H1 (cell line): ENCODE data around the gene GALNTL6.

Source experiments
- CBX5 ChIP-seq: fragments of 300-800, 300-1000 bp; sonication (generic); IDR thresholded peaks from 2 replicates; pipeline ENCODE4 v1.7.1; 2016; ENCODE audit warnings: antibody characterized with exemption, low read length, low read depth
- CEBPB ChIP-seq: IDR thresholded peaks from 2 replicates; pipeline ENCODE4 v1.6.1; 2012; ENCODE audit warnings: low read depth, low read length
- CHD1 ChIP-seq: IDR thresholded peaks from 2 replicates; pipeline ENCODE4 v1.6.1; 2012; ENCODE audit warnings: low read depth, low read length, improper control_type of control experiment
- CTCF ChIP-seq, 3 experiments: IDR thresholded peaks; 1 replicate in 2 of 3; 2 replicates in 1 of 3; pipeline versions ENCODE4 v1.5.1 to v1.6.1; 2011; ENCODE audit warnings: low read length in 3 of 3, mild to moderate bottlenecking in 3 of 3, inconsistent platforms in 2 of 3, low read depth in 1 of 3, moderate library complexity in 1 of 3; ENCODE audit not compliant: insufficient read depth in 1 of 3; ENCODE audit errors: control extremely low read depth in 1 of 3
- EP300 ChIP-seq, 2 experiments: IDR thresholded peaks; 1 replicate in 1 of 2; 2 replicates in 1 of 2; pipeline ENCODE4 v1.6.1; 2011 to 2012; ENCODE audit warnings: low read depth in 2 of 2, low read length in 2 of 2, mild to moderate bottlenecking in 2 of 2, borderline replicate concordance in 1 of 2, inconsistent platforms in 1 of 2, moderate library complexity in 1 of 2
- EZH2 ChIP-seq: fragments of 200-600 bp; sonication (generic); IDR thresholded peaks from 2 replicates; pipeline ENCODE4 v1.7.1; 2012; ENCODE audit warnings: low read depth, mild to moderate bottlenecking, moderate library complexity, low read length, inconsistent platforms; ENCODE audit not compliant: severe bottlenecking
- GABPA ChIP-seq: IDR thresholded peaks from 2 replicates; pipeline ENCODE4 v1.6.1; 2011; ENCODE audit warnings: mild to moderate bottlenecking, low read length, moderate library complexity, borderline replicate concordance; ENCODE audit not compliant: insufficient read depth
- JUND ChIP-seq: IDR thresholded peaks from 2 replicates; pipeline ENCODE4 v1.6.1; 2011; ENCODE audit warnings: mild to moderate bottlenecking, improper control_type of control experiment, low read length
- MAX ChIP-seq: IDR thresholded peaks from 2 replicates; pipeline ENCODE4 v1.6.1; 2012; ENCODE audit warnings: inconsistent platforms
- POLR2A ChIP-seq, 2 experiments: IDR thresholded peaks; 1 replicate in 1 of 2; 2 replicates in 1 of 2; pipeline ENCODE4 v1.6.1; 2011; ENCODE audit warnings: low read depth in 2 of 2, low read length in 2 of 2, mild to moderate bottlenecking in 2 of 2; ENCODE audit errors: control extremely low read depth in 1 of 2
- POLR2AphosphoS5 ChIP-seq: IDR thresholded peaks from 2 replicates; pipeline ENCODE4 v1.6.1; 2011; ENCODE audit warnings: low read depth, low read length
- TAF7 ChIP-seq: optimal IDR thresholded peaks from 2 replicates; pipeline ENCODE3; 2011; ENCODE audit warnings: low read depth, mild to moderate bottlenecking, inconsistent platforms, low read length, moderate library complexity, borderline replicate concordance
- TBP ChIP-seq: IDR thresholded peaks from 2 replicates; pipeline ENCODE4 v1.6.1; 2011; ENCODE audit warnings: low read depth, low read length, improper control_type of control experiment
- USF2 ChIP-seq: IDR thresholded peaks from 2 replicates; pipeline ENCODE4 v1.6.1; 2011; ENCODE audit warnings: low read length, improper control_type of control experiment

GRCh38 chr4:172377486-172378140 lies 564.4 kb downstream of the GALNTL6 start:
- TF ChIP-seq CBX5 (no peak), CEBPB (no peak), JUND (no peak), GABPA (no peak), POLR2AphosphoS5 (no peak), CTCF (IDR thresholded peaks at IDR 0.05; ENCODE audit: control extremely low read depth in 1 of 3, insufficient read depth in 1 of 3, low read depth in 1 of 3, low read length in 3 of 3) (no peak), EP300 (IDR thresholded peaks at IDR 0.05; ENCODE audit: borderline replicate concordance in 1 of 2, low read depth in 2 of 2, low read length in 2 of 2) (no peak), MAX (no peak), EZH2 (no peak), POLR2A (IDR thresholded peaks at IDR 0.05; ENCODE audit: control extremely low read depth in 1 of 2, low read depth in 2 of 2, low read length in 2 of 2) (no peak), TBP (no peak), USF2 (no peak), TAF7 (no peak), CHD1 (no peak)
